Measurements from ENCODE around the gene SLC5A11.

DNA sequence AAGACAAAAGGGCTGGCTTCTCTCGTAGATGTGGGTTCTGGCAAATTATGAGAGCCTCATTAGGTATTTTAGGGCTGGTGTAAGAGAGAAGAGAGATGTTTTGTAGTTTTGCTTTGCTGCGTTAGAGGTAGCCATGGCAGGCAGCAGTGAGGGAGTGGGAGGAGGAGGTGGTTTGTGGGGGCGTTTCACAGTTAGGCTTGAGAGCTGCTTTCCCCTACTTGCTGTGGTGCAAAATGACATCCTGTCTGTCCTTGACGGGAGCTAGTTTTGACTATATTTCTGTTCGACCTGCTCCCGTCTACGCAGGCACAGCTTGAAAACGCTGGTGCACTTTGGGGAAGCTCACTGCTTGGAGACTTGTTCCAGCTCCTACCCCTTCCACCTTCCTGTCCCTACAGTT is 75.5 kb downstream of the SLC5A11 start:
- TF ChIP-seq POLR2AphosphoS5 (IDR thresholded peaks at IDR 0.05) (no peak), EP300 (IDR thresholded peaks at IDR 0.05) (no peak), POLR2A (IDR thresholded peaks at IDR 0.05; ENCODE audit: low read depth) (no peak)
- TF ChIP-seq, protein P1, sequence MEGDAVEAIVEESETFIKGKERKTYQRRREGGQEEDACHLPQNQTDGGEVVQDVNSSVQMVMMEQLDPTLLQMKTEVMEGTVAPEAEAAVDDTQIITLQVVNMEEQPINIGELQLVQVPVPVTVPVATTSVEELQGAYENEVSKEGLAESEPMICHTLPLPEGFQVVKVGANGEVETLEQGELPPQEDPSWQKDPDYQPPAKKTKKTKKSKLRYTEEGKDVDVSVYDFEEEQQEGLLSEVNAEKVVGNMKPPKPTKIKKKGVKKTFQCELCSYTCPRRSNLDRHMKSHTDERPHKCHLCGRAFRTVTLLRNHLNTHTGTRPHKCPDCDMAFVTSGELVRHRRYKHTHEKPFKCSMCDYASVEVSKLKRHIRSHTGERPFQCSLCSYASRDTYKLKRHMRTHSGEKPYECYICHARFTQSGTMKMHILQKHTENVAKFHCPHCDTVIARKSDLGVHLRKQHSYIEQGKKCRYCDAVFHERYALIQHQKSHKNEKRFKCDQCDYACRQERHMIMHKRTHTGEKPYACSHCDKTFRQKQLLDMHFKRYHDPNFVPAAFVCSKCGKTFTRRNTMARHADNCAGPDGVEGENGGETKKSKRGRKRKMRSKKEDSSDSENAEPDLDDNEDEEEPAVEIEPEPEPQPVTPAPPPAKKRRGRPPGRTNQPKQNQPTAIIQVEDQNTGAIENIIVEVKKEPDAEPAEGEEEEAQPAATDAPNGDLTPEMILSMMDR (IDR thresholded peaks at IDR 0.05): no peak
